Activated T-cell treated with anti-CD3 and anti-CD28 coated beads, Interleukin-2, amount 50 U/mL, for 48 hours (primary cell): ENCODE results near the gene ARHGEF40.
A peak's percentile ranks its signal among the peaks of the same experiment; 100 is the strongest.
"Not testable (repeated sequence)": the region's sequence is repeated elsewhere in the genome, so short reads cannot be mapped to it uniquely, and the experiment has no call there.

Experiments used
- DNase-seq, 2 experiments: peaks; one replicate each; pipeline ENCODE4 v3.0.0-alpha.2; 2020

Gene ARHGEF40

DNA sequence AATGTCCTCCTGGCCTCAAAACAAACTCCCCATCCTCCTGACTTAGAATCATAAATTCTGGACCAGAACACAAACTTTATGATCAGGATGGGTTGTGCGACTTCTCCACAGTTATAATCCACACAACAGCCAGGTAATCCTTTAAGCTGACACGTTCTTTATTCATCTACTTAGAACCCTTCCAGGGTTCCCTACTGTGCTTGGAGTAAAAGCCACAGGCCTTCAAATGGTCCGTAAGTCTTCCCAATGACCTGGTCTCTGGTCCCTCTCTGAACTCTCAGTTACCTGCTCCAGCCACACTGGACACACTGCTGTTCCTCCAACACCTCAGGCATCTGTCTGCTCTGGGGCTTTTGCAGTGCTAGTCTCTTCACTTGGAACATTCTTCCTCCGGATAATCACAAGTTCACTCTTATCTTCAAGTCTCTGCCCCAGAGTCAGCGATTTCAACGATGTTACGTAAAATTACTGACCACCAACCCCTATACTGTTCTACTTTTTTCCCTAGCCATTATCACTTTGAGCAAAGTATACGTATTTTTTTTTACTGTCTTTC lies 29.7 kb upstream of the ARHGEF40 start:
- no peak for DNase-seq

DNA sequence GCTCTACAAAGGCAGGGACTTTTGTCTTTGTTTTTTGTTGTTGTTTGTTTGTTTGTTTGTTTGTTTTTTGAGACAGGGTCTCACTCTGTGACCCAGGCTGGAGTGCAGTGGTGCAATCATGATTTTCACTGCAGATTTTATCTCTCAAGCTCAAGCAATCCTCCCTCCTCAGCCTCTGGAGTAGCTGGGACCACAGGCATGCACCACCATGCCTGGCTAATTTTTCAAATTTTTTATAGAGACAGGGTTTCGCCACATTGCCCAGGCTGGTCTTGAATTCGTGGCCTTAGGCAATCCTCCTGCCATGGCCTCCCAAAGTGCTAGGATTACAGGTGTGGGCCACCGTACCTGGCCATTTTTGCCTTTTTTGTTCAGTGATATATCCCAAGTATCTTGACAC lies 29.2 kb upstream of the ARHGEF40 start:
- not testable (repeated sequence) for DNase-seq

DNA sequence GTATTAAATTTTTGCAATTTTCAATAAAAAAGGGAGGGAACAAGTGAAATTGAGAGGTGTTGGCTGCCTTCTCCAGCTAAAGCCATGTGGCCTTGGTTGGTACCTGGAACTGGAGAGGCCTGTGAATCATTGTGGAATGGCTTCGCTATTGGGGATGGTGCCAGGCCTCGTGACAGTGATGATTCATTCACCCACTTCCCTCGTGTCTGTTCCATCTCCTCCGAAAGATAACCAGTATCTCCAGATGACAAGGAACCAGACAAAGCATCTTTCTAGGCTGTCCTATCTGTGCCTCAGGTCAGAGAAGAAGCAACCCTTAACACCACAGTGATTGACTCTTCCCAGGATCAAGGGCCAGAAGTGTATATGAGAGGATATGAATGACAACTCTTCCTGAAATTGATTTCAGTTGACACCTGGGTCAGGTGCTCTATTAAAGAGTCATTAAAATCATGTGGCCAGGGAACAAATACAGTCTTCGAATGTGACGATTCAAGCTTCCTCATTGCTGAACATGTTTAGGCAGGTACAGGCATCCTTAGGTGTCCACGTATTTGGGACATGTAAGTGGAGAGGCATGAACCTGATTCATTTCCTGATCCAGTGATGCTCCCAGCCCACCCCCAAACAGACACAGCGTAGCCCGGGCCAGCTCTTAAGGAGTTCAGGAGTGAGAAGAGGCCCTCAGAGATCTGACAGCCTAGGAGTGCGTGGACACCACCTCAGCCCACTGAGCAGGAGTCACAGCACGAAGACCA lies 28.2 kb upstream of the ARHGEF40 start, which contains the start of gene RNASE7:
Gene RNASE7 (plus strand): TSS at position 687 of the 758 bp plus-strand sequence. CDS start 631 bp downstream, outside the sequence.
- DNase-seq = no peak

DNA sequence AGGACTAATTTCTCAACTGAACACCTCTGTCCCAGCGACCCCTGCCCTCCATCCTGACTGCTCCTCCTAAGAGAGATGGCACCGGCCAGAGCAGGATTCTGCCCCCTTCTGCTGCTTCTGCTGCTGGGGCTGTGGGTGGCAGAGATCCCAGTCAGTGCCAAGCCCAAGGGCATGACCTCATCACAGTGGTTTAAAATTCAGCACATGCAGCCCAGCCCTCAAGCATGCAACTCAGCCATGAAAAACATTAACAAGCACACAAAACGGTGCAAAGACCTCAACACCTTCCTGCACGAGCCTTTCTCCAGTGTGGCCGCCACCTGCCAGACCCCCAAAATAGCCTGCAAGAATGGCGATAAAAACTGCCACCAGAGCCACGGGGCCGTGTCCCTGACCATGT lies 27.2 kb upstream of the ARHGEF40 start:
- DNase-seq = no peak

DNA sequence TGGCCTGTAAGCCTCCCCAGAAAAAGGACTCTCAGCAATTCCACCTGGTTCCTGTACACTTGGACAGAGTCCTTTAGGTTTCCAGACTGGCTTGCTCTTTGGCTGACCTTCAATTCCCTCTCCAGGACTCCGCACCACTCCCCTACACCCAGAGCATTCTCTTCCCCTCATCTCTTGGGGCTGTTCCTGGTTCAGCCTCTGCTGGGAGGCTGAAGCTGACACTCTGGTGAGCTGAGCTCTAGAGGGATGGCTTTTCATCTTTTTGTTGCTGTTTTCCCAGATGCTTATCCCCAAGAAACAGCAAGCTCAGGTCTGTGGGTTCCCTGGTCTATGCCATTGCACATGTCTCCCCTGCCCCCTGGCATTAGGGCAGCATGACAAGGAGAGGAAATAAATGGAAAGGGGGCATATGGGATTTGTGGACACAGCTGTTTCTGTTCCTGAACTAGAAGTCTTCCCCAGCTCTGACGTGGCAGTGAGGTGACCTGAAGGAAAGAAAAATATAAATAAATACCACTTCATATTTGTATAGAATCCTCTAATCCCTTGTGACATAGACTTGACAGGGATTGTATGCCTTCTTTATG lies 26.6 kb upstream of the ARHGEF40 start:
- DNase-seq = no peak

DNA sequence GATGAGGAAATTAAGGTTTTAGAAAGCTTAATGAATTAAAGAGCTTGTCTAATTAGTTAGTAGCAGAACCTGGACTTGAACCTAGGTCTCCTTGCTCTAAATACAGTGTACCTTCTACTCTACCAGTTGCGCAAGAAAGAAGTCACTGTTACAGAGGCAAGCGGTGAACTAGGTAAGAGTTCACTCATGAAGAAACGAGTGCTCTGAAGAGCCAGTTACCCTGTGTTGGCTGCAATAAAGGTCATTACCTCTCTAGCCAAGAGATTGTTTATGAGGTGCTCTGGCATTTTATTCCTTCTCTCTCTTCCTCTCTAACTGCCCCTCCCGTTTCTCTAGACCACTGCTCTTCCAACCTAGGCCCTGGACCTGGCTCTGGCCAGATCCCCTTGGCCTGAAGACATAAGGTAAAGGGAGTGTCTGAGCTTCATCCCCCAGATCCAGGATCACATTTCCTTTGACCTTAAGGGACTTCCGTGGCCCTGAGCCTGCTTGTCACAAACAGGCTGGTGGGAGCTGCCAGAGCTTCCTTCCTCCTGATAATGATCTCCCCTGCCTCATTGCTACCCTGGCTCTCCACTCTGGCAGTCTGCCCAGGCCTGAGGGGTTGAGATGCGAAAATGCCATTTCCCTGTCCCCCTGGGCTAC lies 26.0 kb upstream of the ARHGEF40 start:
- DNase-seq = no peak

DNA sequence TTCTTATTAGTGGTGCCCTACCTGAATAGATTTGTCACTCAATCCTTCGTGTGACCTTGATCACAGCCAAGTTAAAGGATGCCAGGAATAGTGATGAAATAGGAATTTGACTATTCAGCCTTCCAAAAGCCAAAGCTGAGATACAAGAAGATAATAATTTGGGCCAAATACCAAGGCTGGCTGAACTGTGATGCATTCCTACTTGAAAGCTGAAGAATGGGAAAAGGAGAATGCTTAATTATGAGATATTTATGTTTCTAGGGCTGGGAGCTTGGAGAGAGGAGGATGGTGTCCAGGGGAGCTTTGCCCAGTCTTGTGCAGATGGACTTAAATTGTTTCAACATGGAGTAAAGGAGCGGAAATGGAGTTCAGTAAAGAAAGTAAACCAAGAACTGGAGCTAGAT lies 22.7 kb upstream of the ARHGEF40 start:
- DNase-seq = no peak

DNA sequence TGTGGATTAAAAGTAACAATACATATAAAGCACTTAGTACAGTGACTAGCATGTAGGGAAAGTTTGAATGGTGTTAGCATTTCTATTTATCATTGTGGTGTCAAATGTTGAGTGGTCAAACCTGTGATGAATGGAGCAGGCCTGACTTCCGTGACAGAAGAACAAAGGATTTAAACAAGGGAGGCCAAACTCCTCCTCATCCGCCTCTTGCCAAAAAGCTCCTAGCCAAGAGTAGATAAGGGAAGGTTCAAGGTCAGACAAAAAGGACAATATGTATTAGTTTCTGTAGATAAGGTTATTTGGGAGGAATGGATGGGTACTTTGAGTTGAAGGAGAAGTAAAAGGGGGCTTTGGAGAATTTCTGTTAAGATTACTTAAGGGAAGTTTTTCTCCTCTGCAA lies 21.5 kb upstream of the ARHGEF40 start:
- no peak for DNase-seq

DNA sequence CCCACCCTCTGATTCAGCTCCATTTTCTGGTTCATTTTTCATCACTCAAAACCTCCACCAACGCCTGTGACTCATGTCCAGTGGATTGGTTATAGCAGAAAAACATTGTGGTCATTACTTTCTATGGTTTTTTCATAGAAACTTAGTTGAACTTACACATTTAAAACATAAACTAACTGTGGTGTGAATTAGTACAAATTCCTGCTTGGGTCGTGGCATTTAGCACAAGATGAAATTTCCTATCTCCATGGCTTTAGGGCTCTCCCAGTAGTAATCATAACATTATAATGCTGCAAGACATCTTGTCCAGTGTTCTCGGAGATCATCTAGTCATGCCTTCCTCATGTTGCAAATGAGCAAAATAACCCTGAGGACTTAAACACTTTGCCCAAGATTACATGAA lies 20.8 kb upstream of the ARHGEF40 start:
- no peak for DNase-seq

DNA sequence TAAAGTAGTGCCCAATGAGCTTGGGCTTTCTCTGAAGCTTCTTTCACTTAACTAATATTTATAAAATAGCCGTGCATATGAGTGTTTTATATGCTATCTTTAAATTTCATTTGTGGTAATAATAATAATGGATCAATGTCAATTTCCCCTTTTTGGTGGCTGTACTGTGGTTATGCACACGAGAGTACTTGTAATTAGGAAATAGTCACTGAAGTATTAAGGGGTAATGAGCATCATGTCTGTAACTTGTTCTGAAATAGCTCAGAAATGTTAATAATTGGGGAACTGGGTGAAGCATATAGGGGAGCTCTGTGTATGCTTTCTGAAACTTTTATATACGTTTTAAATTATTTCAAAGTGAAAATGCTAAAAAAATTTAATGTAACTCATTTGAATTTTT lies 19.5 kb upstream of the ARHGEF40 start:
- no peak for DNase-seq

DNA sequence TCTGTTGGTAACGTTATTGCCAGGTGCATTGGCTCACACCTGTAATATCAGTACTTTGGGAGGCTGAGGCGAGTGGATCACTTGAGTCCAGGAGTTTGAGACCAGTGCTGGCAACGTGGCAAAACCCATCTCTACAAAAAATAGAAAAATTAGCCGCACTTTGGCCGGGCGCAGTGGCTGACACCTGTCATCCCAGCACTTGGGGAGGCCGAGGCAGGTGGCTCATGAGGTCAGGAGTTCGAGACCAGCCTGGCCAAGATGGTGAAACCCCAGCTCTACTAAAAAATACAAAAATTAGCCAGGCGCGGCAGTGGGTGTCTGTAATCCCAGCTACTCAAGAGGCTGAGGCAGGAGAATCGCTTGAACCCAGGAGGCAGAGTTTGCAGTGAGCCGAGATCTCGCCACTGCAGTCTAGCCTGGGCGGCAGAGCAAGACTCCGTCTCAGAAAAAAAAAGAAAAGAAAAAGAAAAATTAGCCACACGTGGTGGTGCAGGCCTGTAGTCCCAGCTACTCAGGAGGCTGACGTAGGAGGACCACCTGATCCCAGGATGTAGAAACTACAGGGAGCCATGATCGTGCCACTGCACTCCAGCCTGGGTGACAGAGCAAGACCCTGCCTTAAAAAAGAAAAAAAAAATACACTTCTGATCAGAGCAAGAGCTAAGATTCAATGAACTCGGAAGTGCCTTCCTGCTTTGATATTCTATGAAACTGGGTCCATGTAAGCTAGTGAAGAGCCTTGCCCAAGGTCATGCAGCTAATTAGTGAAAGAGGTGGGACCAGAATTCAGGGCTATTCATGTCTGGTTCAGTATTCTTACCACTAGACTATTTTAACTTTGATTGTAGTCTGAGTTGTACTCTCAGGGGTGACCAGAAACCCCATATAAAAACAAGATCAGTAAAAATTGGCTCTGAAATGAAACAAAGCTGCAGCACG lies 16.7 kb upstream of the ARHGEF40 start:
- no peak for DNase-seq

DNA sequence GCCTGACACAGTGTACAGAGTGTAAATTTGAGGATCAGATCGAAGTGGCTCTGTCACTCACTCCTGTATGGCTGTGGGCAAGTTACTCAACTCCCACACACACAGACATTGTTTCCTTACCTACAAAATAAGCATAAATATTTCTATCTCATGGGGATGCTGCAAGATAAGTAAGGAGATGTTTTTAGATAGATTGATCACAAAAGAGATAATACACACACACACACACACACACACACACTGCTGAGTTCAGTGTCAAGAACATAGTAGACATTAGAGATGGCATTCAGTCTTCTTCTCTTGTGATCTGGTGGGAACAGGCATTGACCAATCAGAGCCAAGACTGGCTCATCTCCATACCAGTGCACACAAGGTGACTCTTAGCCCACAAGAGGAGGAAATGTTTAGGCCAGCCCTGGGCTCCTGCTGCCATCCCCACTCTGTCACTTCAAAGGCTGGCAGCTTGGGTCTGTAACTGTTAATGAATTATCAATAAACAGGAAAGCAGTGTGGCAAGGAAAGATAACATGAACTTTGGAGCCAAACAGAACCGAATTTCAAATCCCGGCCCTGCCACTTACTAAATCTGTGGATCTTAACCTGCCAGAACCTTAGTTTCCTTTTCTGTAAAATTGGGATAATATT lies 15.9 kb upstream of the ARHGEF40 start:
- no peak for DNase-seq

DNA sequence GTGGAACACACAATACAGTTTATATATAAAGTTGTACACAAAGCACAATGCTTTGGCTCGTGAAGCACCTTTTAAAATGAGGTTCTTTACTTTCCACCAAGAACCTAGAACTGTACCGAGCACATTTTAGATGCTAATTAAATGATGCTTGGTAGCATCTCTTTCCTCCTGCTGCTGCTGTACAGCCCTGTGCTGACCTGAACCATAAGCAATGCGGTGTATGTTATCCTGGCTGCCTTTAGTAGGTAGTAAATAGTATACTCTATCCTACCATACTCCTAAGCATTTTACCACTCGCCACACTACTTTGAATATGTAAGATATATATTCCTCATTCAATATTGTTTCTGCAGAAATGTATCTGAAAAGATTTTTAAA lies 15.3 kb upstream of the ARHGEF40 start:
- DNase-seq = no peak

DNA sequence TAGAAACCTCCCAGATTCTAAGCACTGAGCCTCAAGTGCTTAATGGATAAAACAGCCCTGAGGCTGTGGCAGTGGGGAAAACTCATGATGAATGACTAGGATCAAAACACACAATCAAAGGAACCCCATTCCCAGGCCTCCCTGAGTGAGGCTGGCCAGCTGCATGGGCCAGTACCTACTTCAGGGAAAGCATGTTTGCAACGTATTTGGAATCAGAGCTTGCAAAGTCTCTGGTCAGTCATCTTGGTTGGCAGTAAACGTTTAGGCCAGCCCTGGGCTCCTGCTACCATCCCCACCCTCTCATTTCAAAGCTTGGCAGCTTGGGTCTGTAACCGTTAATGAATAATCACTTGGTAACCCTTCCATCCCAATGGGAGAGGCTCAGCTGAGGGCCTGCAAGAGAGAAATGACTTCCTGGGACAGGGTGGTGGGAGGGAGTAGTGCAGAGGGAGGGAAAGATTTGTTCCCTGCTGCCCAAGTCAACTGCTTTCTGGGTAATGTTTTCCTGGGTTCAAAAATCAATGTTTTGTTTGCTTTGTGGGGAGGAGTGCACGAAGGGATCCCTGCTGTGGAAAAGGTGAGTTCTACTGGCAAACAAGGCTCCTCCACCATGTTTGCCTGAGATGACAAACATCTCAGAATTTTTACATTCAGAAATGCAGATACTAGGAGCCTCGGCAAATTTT lies 14.5 kb upstream of the ARHGEF40 start:
- DNase-seq = no peak

DNA sequence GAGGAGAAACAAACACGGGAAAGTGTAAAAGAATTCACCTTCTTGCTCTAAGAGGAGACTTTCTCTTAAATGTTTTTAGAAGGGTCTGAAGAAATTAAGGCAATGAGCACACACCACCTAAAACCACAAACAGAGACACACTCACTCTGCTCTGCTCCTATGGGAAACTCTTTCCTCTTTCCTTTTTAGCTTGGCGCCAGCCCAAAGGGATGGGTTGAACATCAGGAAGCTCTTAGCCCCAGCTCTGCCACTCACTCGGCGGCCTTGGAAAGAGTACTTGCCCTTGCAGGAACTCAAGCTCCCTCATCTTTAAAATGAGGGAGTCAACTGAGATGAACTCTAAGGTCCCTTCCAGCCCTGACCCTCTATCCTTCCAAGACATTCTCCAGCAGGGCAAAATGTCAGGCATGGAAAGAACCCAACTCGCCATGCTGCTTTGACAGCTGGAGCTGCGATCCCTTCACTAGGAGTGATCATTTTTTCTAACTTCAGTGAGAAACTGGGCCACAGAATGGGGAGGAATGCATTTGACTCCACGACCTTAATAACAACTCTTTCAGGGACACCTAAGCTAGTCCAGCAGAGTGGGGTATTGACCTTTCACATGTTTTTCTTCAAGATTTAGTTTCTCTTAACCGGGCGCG lies 13.5 kb upstream of the ARHGEF40 start:
- no peak for DNase-seq

DNA sequence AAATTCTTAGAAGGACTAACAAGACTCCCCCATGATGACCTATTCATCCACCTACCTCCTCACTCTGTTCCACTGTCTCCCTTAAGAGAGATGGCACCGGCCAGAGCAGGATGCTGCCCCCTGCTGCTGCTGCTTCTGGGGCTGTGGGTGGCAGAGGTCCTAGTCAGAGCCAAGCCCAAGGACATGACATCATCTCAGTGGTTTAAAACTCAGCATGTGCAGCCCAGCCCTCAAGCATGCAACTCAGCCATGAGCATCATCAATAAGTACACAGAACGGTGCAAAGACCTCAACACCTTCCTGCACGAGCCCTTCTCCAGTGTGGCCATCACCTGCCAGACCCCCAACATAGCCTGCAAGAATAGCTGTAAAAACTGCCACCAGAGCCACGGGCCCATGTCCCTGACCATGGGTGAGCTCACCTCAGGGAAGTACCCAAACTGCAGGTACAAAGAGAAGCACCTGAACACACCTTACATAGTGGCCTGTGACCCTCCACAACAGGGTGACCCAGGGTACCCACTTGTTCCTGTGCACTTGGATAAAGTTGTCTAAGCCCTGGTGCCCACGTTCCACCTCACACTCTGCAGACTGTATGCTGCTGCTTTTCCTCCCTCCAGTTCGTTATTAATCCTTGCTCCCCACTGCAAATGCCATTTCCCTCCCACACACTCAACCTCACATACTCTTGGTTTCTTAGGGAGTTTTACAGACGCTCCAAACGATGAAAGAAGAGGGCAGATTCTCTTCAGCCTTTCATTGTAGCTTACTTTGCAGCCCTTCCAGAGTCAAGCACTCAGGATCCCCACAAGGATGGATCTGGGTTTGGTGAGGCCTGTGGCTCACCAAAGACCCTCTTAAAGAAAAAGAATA lies 12.1 kb upstream of the ARHGEF40 start, which contains the start of gene RNASE8:
Gene RNASE8 (plus strand): TSS at position 20 of the 873 bp plus-strand sequence. CDS start 71 bp downstream, at position 91.
- peak; percentile 29 to 47 for DNase-seq

DNA sequence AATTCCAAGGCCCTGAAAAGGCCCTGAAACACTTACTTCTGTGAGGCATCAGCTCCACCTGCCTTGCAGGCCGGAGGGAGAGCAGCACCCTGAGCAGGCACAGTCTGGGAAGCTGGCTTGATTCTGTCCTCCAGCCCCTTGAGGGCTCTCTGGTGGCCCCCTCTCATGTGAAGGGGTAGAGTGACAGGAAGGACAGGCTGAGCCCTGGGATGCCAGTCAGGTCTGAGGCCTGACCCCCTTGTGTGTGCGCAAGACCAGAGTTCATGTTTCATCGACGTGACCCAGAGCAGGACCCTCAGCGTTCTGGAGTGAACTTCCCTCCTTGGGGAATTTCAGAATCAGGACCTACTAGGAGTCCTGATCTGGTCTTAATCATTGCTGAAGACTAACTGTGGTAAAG lies 11.2 kb upstream of the ARHGEF40 start:
- DNase-seq = no peak

DNA sequence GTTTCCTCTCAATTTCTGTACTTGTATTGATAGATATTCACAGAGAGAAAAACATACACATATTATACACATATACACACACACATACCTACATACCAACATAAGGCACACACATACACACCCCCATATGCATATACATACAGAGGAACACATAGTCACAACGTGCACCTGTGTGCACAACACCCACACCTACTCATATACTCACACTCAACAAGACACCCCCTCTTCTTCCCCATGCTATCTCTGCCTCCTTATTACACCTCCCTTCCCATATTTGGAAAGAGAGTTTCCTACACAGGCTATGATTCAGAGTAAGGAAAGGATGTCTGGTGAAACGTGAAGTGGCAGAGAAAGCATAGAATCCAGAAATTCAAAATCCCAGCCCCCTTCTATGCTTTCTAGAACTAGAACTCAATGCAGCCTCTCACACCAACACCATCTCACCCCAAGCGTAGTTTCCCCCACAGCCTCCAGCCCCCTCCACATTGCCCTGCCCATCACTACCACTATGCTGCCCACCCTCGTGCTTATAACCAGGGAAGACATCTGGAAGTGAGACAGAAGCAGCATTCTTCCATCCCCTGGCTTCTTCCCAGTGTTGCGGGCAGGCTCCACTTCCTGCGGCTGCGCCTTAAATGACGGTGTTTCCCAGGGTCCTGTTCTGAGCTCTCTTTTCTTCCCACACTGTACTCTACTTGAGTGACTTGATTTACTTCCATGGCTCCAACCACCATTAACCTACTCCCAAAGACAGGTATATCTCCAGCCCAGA lies 10.1 kb upstream of the ARHGEF40 start:
- no peak for DNase-seq
